Thyroid gland (tissue), 4 donors: ENCODE measurements around the gene VENTX. TPM values are rescaled to one million over a fixed set of nuclear protein-coding genes. Genes with fewer than 3 reads are reported as not detected.

Experiments
- DNase-seq, 2 donors: peaks; one replicate each; pipeline ENCODE4 v3.0.0-alpha.2; 2019
- H3K27ac ChIP-seq, 3 donors: fragments of 200-600 bp; sonication (generic); 1 replicate in 2 of 3; 2 replicates in 1 of 3; pipeline ENCODE4 v1.5.1; 2016 to 2019; ENCODE audit warnings: mild to moderate bottlenecking in 1 of 3, moderate library complexity in 1 of 3
- H3K27me3 ChIP-seq: fragments of 200-600 bp; sonication (generic); one replicate; pipeline ENCODE4 v1.5.1; 2019
- H3K36me3 ChIP-seq, 2 donors: fragments of 200-600 bp; sonication (generic); one replicate each; pipeline ENCODE4 v1.5.1; 2016 to 2019
- H3K4me1 ChIP-seq, 2 donors: fragments of 200-600 bp; sonication (generic); one replicate each; pipeline ENCODE4 v1.5.1; 2017 to 2019
- H3K4me3 ChIP-seq, 3 donors: fragments of 200-600 bp; sonication (generic); replicated peaks in 1 of 3; 1 replicate in 2 of 3; 2 replicates in 1 of 3; pipeline ENCODE4 v1.5.1; 2016; ENCODE audit warnings: mild to moderate bottlenecking in 1 of 3
- H3K9me3 ChIP-seq: fragments of 200-600 bp; sonication (generic); one replicate; pipeline ENCODE4 v1.5.1; 2017
- POLR2A ChIP-seq, 2 donors: fragments of 450-650 bp; IDR thresholded peaks; one replicate each; pipeline ENCODE4 v1.6.1; 2017; ENCODE audit warnings: antibody characterized with exemption in 2 of 2, mild to moderate bottlenecking in 2 of 2, moderate library complexity in 1 of 2
- WGBS, 2 donors: methylation state at CpG; one replicate each; pipeline ENCODE4 v1.1.5; 2017; 5-methylcytosine and 5-hydroxymethylcytosine counted together
- intact Hi-C: fragments of 100-400 bp; cut with DNase I; formaldehyde crosslinking; loops from one replicate; pipeline ENCODE4 v1.15.1; 2023
- total RNA-seq, 4 donors: library from RNA; depleted of rRNA; stranded (reverse); fragments of >200 nt; gene quantifications; one replicate each; pipeline ENCODE4 v1.2.3, GENCODE V29; 2016
- TF ChIP-seq, protein P1 (sequence below), 6 experiments: fragments of 200-600 bp in 3 of 6; fragments of 450-650 bp in 3 of 6; sonication (generic) in 3 of 6; IDR thresholded peaks; one replicate each; pipeline ENCODE4 v1.5.1; 2016 to 2019; ENCODE audit warnings: antibody characterized with exemption in 6 of 6, mild to moderate bottlenecking in 2 of 6, inconsistent platforms in 1 of 6, moderate library complexity in 1 of 6

Gene VENTX
- total RNA-seq, 4 donors from 2014 or later: 0.40 to 1.3 (median 0.63) TPM; not detected in 1

DNA sequence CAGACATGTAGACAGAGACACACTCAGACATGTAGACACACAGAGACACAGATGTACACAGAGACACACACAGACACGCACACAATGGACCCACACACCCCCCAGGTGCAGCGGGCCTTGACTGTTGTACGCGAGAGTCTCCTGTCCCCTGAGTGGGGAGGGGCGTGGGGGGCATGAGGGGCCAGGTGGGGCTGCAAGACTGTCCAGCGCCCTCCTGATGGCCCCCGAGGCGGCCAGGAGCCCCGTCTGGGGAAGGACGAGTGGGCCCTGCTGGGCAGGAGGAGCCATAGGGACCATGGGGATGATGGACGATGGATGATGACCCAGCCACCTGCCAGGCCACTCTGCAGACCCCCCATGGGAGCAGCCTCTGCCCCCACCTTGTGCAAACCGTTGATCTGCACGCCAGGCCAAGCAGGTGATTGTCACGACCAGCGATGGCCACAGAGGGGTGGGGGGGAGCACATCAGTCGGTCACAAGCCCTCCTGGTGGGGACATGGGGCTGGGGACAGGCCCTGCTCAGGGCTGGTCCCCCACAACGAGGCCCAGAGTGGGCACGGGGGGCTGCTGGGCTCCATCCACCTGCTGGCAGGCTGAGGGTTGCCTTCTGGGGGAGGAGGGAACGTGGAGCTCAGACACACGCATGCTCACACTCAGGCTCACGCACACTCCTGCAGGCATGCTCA, 11.6 kb downstream of the VENTX start:
- 70 to 77% methylated on average over 11 of the region's 21 CpGs for WGBS, 2 donors
- intact Hi-C loops: no loop called here
- DNase-seq: no peak

DNA sequence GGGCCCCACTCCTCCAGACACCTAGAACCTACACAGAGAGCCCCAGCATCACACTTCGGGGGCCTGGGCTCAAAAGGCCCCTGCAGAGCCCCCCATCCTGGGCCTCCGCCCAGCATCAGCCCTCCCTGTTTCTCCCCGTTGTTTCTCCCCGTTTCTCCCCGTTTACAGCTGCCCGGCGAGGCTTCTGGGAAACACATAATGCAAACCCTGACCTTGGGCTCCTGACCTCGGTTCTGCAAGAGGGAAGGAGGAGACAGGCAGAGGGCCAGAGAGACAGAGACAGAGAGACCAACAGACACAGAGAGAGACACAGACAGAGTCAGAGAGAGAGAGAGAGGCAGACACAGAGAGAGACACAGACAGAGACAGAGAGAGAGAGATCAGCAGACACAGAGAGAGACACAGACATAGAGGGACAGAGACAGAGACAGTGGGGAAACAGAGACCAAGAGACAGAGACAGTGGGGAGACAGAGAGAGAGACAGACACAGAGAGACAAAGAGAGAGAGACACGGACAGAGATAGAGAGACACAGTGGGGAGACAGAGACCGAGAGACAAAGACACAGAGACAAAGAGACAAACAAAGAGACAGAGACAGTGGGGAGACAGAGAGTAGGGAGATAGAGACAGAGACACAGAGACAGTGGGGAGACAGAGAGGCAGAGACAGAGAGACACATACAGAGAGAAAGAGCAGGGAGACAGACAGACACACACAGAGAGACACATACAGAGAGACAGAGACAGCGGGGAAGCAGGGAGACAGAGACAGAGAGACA, 12.5 kb downstream of the VENTX start:
- Histone ChIP-seq H3K36me3 (no peaks in the 10 kb centered on the region), H3K27me3 (no peaks in the 10 kb centered on the region), H3K9me3 (no peaks in the 10 kb centered on the region), H3K27ac (no peak overlapping the region), H3K4me3 (no peak overlapping the region), H3K4me1 (no peaks in the 10 kb centered on the region)
- no peak for DNase-seq
- WGBS, 2 donors: 62 to 70% methylated on average over 11 of the region's 11 CpGs
- no peak for TF ChIP-seq POLR2A (IDR thresholded peaks at IDR 0.05)
- TF ChIP-seq, protein P1, sequence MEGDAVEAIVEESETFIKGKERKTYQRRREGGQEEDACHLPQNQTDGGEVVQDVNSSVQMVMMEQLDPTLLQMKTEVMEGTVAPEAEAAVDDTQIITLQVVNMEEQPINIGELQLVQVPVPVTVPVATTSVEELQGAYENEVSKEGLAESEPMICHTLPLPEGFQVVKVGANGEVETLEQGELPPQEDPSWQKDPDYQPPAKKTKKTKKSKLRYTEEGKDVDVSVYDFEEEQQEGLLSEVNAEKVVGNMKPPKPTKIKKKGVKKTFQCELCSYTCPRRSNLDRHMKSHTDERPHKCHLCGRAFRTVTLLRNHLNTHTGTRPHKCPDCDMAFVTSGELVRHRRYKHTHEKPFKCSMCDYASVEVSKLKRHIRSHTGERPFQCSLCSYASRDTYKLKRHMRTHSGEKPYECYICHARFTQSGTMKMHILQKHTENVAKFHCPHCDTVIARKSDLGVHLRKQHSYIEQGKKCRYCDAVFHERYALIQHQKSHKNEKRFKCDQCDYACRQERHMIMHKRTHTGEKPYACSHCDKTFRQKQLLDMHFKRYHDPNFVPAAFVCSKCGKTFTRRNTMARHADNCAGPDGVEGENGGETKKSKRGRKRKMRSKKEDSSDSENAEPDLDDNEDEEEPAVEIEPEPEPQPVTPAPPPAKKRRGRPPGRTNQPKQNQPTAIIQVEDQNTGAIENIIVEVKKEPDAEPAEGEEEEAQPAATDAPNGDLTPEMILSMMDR (IDR thresholded peaks at IDR 0.05): no peak
- intact Hi-C loops: no loop called here

More for the DNA sequence above, 11.6 kb downstream of the VENTX start:
- no peaks in the 10 kb centered on the region for H3K36me3 ChIP-seq
- H3K9me3 ChIP-seq: no peaks in the 10 kb centered on the region
- H3K4me1 ChIP-seq: no peaks in the 10 kb centered on the region
- TF ChIP-seq POLR2A (IDR thresholded peaks at IDR 0.05): no peak
- TF ChIP-seq, protein P1 (IDR thresholded peaks at IDR 0.05): no peak
- no peaks in the 10 kb centered on the region for H3K27me3 ChIP-seq
- no peak overlapping the region for H3K27ac ChIP-seq
- H3K4me3 ChIP-seq: no peak overlapping the region

- no peaks in the 10 kb centered on the region for H3K27me3 ChIP-seq
Measured at GRCh38 chr10:133251388-133252222, 13.9 kb downstream of the VENTX start.

GRCh38 chr10:133252223-133252552, 14.5 kb downstream of the VENTX start:
- intact Hi-C loops: no loop called here
- Histone ChIP-seq H3K4me1 (peaks cover 0 to 3% of the 10 kb centered on the region in 2 donors), H3K4me3 (no peak overlapping the region), H3K36me3 (no peaks in the 10 kb centered on the region), H3K27ac (no peak overlapping the region), H3K9me3 (no peaks in the 10 kb centered on the region), H3K27me3 (no peaks in the 10 kb centered on the region)
- WGBS, 2 donors: 74 to 85% methylated on average over 10 of the region's 12 CpGs
- TF ChIP-seq, protein P1 (IDR thresholded peaks at IDR 0.05): no peak
- no peak for TF ChIP-seq POLR2A (IDR thresholded peaks at IDR 0.05)
- DNase-seq: no peak

More at GRCh38 chr10:133251388-133252222, 13.9 kb downstream of the VENTX start:
- Histone ChIP-seq H3K4me3 (no peak overlapping the region), H3K9me3 (no peaks in the 10 kb centered on the region), H3K36me3 (no peaks in the 10 kb centered on the region), H3K4me1 (no peaks in the 10 kb centered on the region), H3K27ac (no peak overlapping the region)
- TF ChIP-seq, protein P1 (IDR thresholded peaks at IDR 0.05): no peak
- no peak for TF ChIP-seq POLR2A (IDR thresholded peaks at IDR 0.05)
- WGBS, 2 donors: 71 to 82% methylated on average over 15 to 21 of the region's 28 CpGs
- no peak for DNase-seq
- intact Hi-C loops: no loop called here
